GM12878 (cell line): ENCODE data around the gene EYS. TPM values are rescaled to one million over a fixed set of nuclear protein-coding genes. Genes with fewer than 3 reads are reported as not detected.

ENCODE experiments used
- ATAC-seq: fragments of 200-7000 bp; cut with Tn5 transposase; 3 replicates; pipeline ENCODE4 v1.9.1; 2020; ENCODE audit warnings: mild to moderate bottlenecking, moderate library complexity
- BruUV-seq: library from RNA; stranded (reverse); fragments of 400-500 nt; replicated peaks from 2 replicates; lab custom pipeline; 2021; lab: Mats Ljungman, UMichigan
- CTCF ChIA-PET: fragments of 300-600 bp; sonication (Branson Sonifier 250); formaldehyde crosslinking; extraction: SDS; loops from one replicate; lab custom pipeline; 2021; ENCODE audit warnings: inconsistent platforms; lab: Yijun Ruan, JAX
- POLR2A ChIA-PET: fragments of 350-600 bp; formaldehyde crosslinking; extraction: SDS; loops from one replicate; lab custom pipeline; 2021; ENCODE audit warnings: inconsistent platforms; lab: Charles Lee
- RAD21 ChIA-PET: fragments of 300-600 bp; sonication (Branson Sonifier 250); formaldehyde crosslinking; loops from one replicate; lab custom pipeline; 2023; ENCODE audit warnings: antibody characterized with exemption; ENCODE audit not compliant: unreplicated experiment; lab: Charles Lee
- SMC1A ChIA-PET: fragments of 300-600 bp; sonication (Branson Sonifier 250); formaldehyde crosslinking; loops from one replicate; lab custom pipeline; 2023; ENCODE audit not compliant: unreplicated experiment, uncharacterized antibody; lab: Charles Lee
- DNase-seq: peaks from one replicate; pipeline ENCODE4 v3.0.0-alpha.2; 2011; ENCODE audit warnings: low read depth, low spot score
- FAIRE-seq: peaks from 3 replicates; lab custom pipeline; 2011; peaks lifted over from hg19 to GRCh38; lab: Jason Lieb, UNC
- H2AFZ ChIP-seq: 2 replicates; pipeline ENCODE4 v1.6.0; 2011; ENCODE audit warnings: low read depth, low read length, control low read depth; ENCODE audit not compliant: control insufficient read depth
- H3K27ac ChIP-seq: 2 replicates; pipeline ENCODE4 v1.5.1; 2011; ENCODE audit warnings: control low read depth; ENCODE audit not compliant: control insufficient read depth, insufficient read depth
- H3K27me3 ChIP-seq, 2 experiments: replicated peaks in 1 of 2; 2 replicates each; pipeline versions ENCODE4 v1.6.0 to v1.6.1; 2011; ENCODE audit warnings: low read length in 1 of 2; ENCODE audit not compliant: control insufficient read depth in 2 of 2, insufficient read depth in 2 of 2
- H3K36me3 ChIP-seq, 2 experiments: 2 replicates each; pipeline ENCODE4 v1.5.1; 2011; ENCODE audit warnings: low read length in 1 of 2; ENCODE audit not compliant: control insufficient read depth in 2 of 2, insufficient read depth in 2 of 2
- H3K4me1 ChIP-seq: 2 replicates; pipeline ENCODE4 v1.6.1; 2011; ENCODE audit warnings: mild to moderate bottlenecking, low read length, moderate library complexity, mixed read lengths; ENCODE audit not compliant: control insufficient read depth, insufficient read depth
- H3K4me2 ChIP-seq: 2 replicates; pipeline ENCODE4 v1.6.0; 2011; ENCODE audit warnings: control low read depth; ENCODE audit not compliant: control insufficient read depth, insufficient read depth
- H3K4me3 ChIP-seq: fragments of 200-600 bp; sonication (generic); 2 replicates; pipeline ENCODE4 v1.5.1; 2016
- H3K79me2 ChIP-seq: 2 replicates; pipeline ENCODE4 v1.6.0; 2011; ENCODE audit warnings: low read length; ENCODE audit not compliant: control insufficient read depth, insufficient read depth
- H3K9ac ChIP-seq: 2 replicates; pipeline ENCODE4 v1.8.0; 2011; ENCODE audit warnings: low read length, control low read depth, mixed read lengths; ENCODE audit not compliant: control insufficient read depth, insufficient read depth
- H3K9me3 ChIP-seq: replicated peaks from 3 replicates; pipeline ENCODE4 v1.5.1; 2011; ENCODE audit warnings: mild to moderate bottlenecking, low read length; ENCODE audit not compliant: control insufficient read depth, insufficient read depth
- H4K20me1 ChIP-seq: 2 replicates; pipeline ENCODE4 v1.6.0; 2011; ENCODE audit not compliant: control insufficient read depth, insufficient read depth
- BCL11A ChIP-seq: IDR thresholded peaks from 2 replicates; pipeline ENCODE4 v1.6.1; 2011; ENCODE audit warnings: low read depth, low read length
- FOS ChIP-seq: IDR thresholded peaks from 3 replicates; pipeline ENCODE4 v1.6.1; 2011; ENCODE audit warnings: borderline replicate concordance; ENCODE audit not compliant: insufficient read length; ENCODE audit errors: extremely low read depth
- HDAC6 ChIP-seq: fragments of 200-600 bp; sonication (generic); IDR thresholded peaks from one replicate; pipeline ENCODE4 v1.8.0; 2017; ENCODE audit warnings: antibody characterized with exemption; ENCODE audit not compliant: unreplicated experiment
- MYC ChIP-seq: IDR thresholded peaks from 2 replicates; pipeline ENCODE4 v1.6.1; 2011; ENCODE audit warnings: mild to moderate bottlenecking, low read length, moderate library complexity, inconsistent platforms; ENCODE audit not compliant: insufficient read depth, insufficient replicate concordance, insufficient read length, severe bottlenecking
- RAD21 ChIP-seq: IDR thresholded peaks from 2 replicates; pipeline ENCODE4 v1.6.1; 2011; ENCODE audit warnings: mild to moderate bottlenecking, low read depth, low read length, moderate library complexity; ENCODE audit not compliant: insufficient read depth
- RBBP5 ChIP-seq: fragments of 200-600 bp; sonication (generic); conservative IDR thresholded peaks from 2 replicates; pipeline ENCODE4 v1.6.1; 2016
- REST ChIP-seq: IDR thresholded peaks from 2 replicates; pipeline ENCODE4 v1.6.1; 2012; ENCODE audit warnings: mild to moderate bottlenecking, low read depth, low read length
- SMC3 ChIP-seq: IDR thresholded peaks from 2 replicates; pipeline ENCODE4 v1.6.1; 2011; ENCODE audit warnings: low read length, improper control_type of control experiment, borderline replicate concordance
- SUZ12 ChIP-seq: fragments of 200-600 bp; sonication (generic); IDR thresholded peaks from one replicate; pipeline ENCODE4 v1.6.1; 2018; ENCODE audit warnings: antibody characterized with exemption, mild to moderate bottlenecking; ENCODE audit not compliant: unreplicated experiment
- TARDBP ChIP-seq: IDR thresholded peaks from 2 replicates; pipeline ENCODE4 v1.6.1; 2016; ENCODE audit warnings: borderline replicate concordance
- ZBED1 ChIP-seq: IDR thresholded peaks from 2 replicates; pipeline ENCODE4 v1.6.1; 2016; ENCODE audit warnings: borderline replicate concordance
- WGBS: methylation state at CpG from one replicate; pipeline ENCODE4 v1.1.6; 2016; ENCODE audit warnings: low lambda C conversion rate; ENCODE audit not compliant: insufficient replicate concordance, insufficient coverage; ENCODE audit errors: missing lambda C conversion rate; 5-methylcytosine and 5-hydroxymethylcytosine counted together
- in situ Hi-C: fragments of 300-500 bp; cut with MboI; formaldehyde crosslinking; loops from 9 replicates; pipeline ENCODE4 v1.14.3; 2018; ENCODE audit warnings: mixed read lengths
- intact Hi-C: fragments of 100-400 bp; cut with micrococcal nuclease; formaldehyde crosslinking; loops from one replicate; pipeline ENCODE4 v1.14.2; 2022; ENCODE audit not compliant: unreplicated experiment
- polyA plus RNA-seq, 11 experiments: library from polyadenylated mRNA; depleted of rRNA in 4 of 11; unstranded in 6 of 11; stranded (reverse) in 5 of 11; fragments of >200 nt; fragmentation: Nextera tagmentation in 4 of 11; fragmentation: Illumina TruSeq in 1 of 11; extraction: Ambion mirVana in 4 of 11; extraction: Trizol in 1 of 11; gene quantifications; 1 replicate in 1 of 11; 2 replicates in 10 of 11; pipeline versions ENCODE4 v1.2.1 to v1.2.3, GENCODE V29; 2011 to 2016; ENCODE audit warnings: inconsistent platforms in 2 of 11, missing spikeins in 2 of 11, low read depth in 1 of 11
- total RNA-seq, 4 experiments: library from RNA; depleted of rRNA in 3 of 4; stranded (reverse); fragments of >200 nt in 3 of 4; fragmentation: Illumina TruSeq in 1 of 4; extraction: Trizol in 1 of 4; gene quantifications; 2 replicates each; pipeline versions ENCODE4 v1.2.1 to v1.2.3, GENCODE V29; 2013 to 2021

The EYS gene
- total and polyA plus RNA-seq, 10 of the 15 experiments (the other 5 are each of a cell fraction or from before 2014, with no cell fraction given), result under 0.01 to 0.14 (median 0.02) TPM; not detected in 1

GRCh38 chr6:63764318-63764916 is 1942.6 kb downstream of the EYS start:
- Histone ChIP-seq H3K9me3 (no peaks in the 10 kb centered on the region), H3K4me2 (no peak overlapping the region), H3K4me3 (no peak overlapping the region), H2AFZ (no peak overlapping the region), H3K27ac (no peak overlapping the region), H3K9ac (no peak overlapping the region), H3K4me1 (no peaks in the 10 kb centered on the region), H4K20me1 (no peaks in the 10 kb centered on the region), H3K79me2 (no peaks in the 10 kb centered on the region), H3K36me3 (no peaks in the 10 kb centered on the region), H3K27me3 (no peaks in the 10 kb centered on the region)
- DNase-seq, result peak; percentile 5
- in situ Hi-C loops (loop anchor here (5.0 kb wide), 2 partner anchors 167 to 412 kb away; no protein-coding TSS in a partner anchor), intact Hi-C loops (loop anchor here (1.0 to 2.0 kb wide), 2 partner anchors 412 to 456 kb away; no protein-coding TSS in a partner anchor)
- ChIA-PET SMC1A (interaction anchor here (0.6 to 10.4 kb wide), 33 partner anchors 9 to 699 kb away, joined by 3 to 218 read pairs (median 4); partner anchors contain the start of gene LGSN), CTCF (interaction anchor here (0.5 to 7.8 kb wide), 52 partner anchors 9 to 1278 kb away, joined by 3 to 159 read pairs (median 4); no protein-coding TSS in a partner anchor), POLR2A (interaction anchor here (0.9 to 1.4 kb wide), 3 partner anchors 166 to 413 kb away, joined by 3 to 4 read pairs (median 4); no protein-coding TSS in a partner anchor), RAD21 (interaction anchor here (0.6 to 2.8 kb wide), 48 partner anchors 9 to 492 kb away, joined by 3 to 114 read pairs (median 4); partner anchors contain the start of gene PHF3)
- no TSS peak for BruUV-seq
- peak; percentile 64 for ATAC-seq
- no peak for FAIRE-seq
- WGBS, result 26% methylated on average over 4 of the region's 4 CpGs
- TF ChIP-seq SMC3, result peak; percentile 63; the same call in 1 of the 2 replicates
- TF ChIP-seq SUZ12, result no peak
- TF ChIP-seq TARDBP, result no peak
- TF ChIP-seq RAD21, result peak; percentile 63

- in situ Hi-C loops (loop anchor here (5.0 kb wide), 2 partner anchors 163 to 408 kb away; no protein-coding TSS in a partner anchor), intact Hi-C loops (no loop called here)
- DNase-seq (no peak), ATAC-seq (no peak), FAIRE-seq (no peak)
- no peak overlapping the region for H2AFZ ChIP-seq
- ChIA-PET POLR2A (no interaction called here), SMC1A (interaction anchor here (0.6 to 10.4 kb wide), 8 partner anchors 15 to 411 kb away, joined by 3 to 218 read pairs (median 4); partner anchors contain the start of gene PHF3), CTCF (interaction anchor here (0.6 to 7.8 kb wide), 6 partner anchors 42 to 454 kb away, joined by 3 to 151 read pairs (median 6); no protein-coding TSS in a partner anchor), RAD21 (interaction anchor here (0.7 to 6.3 kb wide), 4 partner anchors 125 to 407 kb away, joined by 3 to 76 read pairs (median 3); no protein-coding TSS in a partner anchor)
- no peaks in the 10 kb centered on the region; the same call in 2 of the 3 replicates for H3K9me3 ChIP-seq
- no peaks in the 10 kb centered on the region for H4K20me1 ChIP-seq
- H3K27me3 ChIP-seq, result no peaks in the 10 kb centered on the region
- no peaks in the 10 kb centered on the region for H3K36me3 ChIP-seq
- H3K27ac ChIP-seq, result no peak overlapping the region
- no peaks in the 10 kb centered on the region for H3K79me2 ChIP-seq
- TF ChIP-seq HDAC6 (no peak), MYC (no peak), ZBED1 (no peak), REST (no peak), BCL11A (no peak), RBBP5 (no peak), FOS (no peak)
- H3K9ac ChIP-seq, result no peak overlapping the region
- no peak overlapping the region for H3K4me3 ChIP-seq
- no peaks in the 10 kb centered on the region for H3K4me1 ChIP-seq
- H3K4me2 ChIP-seq, result no peak overlapping the region
- BruUV-seq, result no TSS peak
These were observed 1946.8 kb downstream of the EYS start for GRCh38 chr6:63760199-63760598.
